HepG2 (cell line): ENCODE measurements around the gene CDR2L. TPM values are rescaled to one million over a fixed set of nuclear protein-coding genes. Genes with fewer than 3 reads are reported as not detected.
A peak's percentile ranks its signal among the peaks of the same experiment; 100 is the strongest.

ENCODE experiments used
- HOXA9 ChIP-seq: sonication (generic); formaldehyde crosslinking; IDR thresholded peaks from 2 replicates; pipeline ENCODE4 v1.8.1; 2022; ENCODE audit warnings: missing genetic modification reagents, mild to moderate bottlenecking, moderate library complexity, borderline replicate concordance
- NR1H2 ChIP-seq: sonication (generic); formaldehyde crosslinking; IDR thresholded peaks from 2 replicates; pipeline ENCODE4 v1.8.1; 2022; ENCODE audit warnings: low read depth, missing genetic modification reagents, borderline replicate concordance
- THAP11 ChIP-seq: IDR thresholded peaks from 2 replicates; pipeline ENCODE4 v1.6.1; 2016; ENCODE audit warnings: missing biosample characterization, missing genetic modification reagents
- ZNF20 ChIP-seq: sonication (generic); formaldehyde crosslinking; IDR thresholded peaks from 2 replicates; pipeline ENCODE4 v1.4.0; 2020; ENCODE audit warnings: mild to moderate bottlenecking, moderate library complexity, missing genetic modification reagents
- ZNF34 ChIP-seq: sonication (generic); formaldehyde crosslinking; IDR thresholded peaks from 2 replicates; pipeline ENCODE4 v1.4.0; 2020; ENCODE audit warnings: mild to moderate bottlenecking, missing genetic modification reagents, borderline replicate concordance
- ZNF382 ChIP-seq: sonication (generic); formaldehyde crosslinking; IDR thresholded peaks from 2 replicates; pipeline ENCODE4 v1.5.0; 2020; ENCODE audit warnings: missing genetic modification reagents, mild to moderate bottlenecking, borderline replicate concordance
- ZNF383 ChIP-seq: sonication (generic); formaldehyde crosslinking; IDR thresholded peaks from 2 replicates; pipeline ENCODE4 v1.4.0; 2020; ENCODE audit warnings: missing genetic modification reagents, mild to moderate bottlenecking, borderline replicate concordance
- ZNF549 ChIP-seq: sonication (generic); formaldehyde crosslinking; IDR thresholded peaks from 2 replicates; pipeline ENCODE4 v1.5.0; 2020; ENCODE audit warnings: missing genetic modification reagents
- ZNF749 ChIP-seq: sonication (generic); formaldehyde crosslinking; IDR thresholded peaks from 2 replicates; pipeline ENCODE4 v1.8.0; 2022; ENCODE audit warnings: mild to moderate bottlenecking, missing genetic modification reagents, moderate library complexity, borderline replicate concordance
- ZNF773 ChIP-seq: sonication (generic); formaldehyde crosslinking; IDR thresholded peaks from 2 replicates; pipeline ENCODE4 v1.4.0; 2020; ENCODE audit warnings: missing genetic modification reagents, borderline replicate concordance
- polyA plus RNA-seq, 8 experiments: library from polyadenylated mRNA; depleted of rRNA in 3 of 8; stranded (reverse) in 7 of 8; unstranded in 1 of 8; fragments of >200 nt; fragmentation: Illumina TruSeq in 4 of 8; extraction: Trizol in 4 of 8; gene quantifications; 2 replicates each; pipeline versions ENCODE4 v1.2.1 to v1.2.3, GENCODE V29; 2011 to 2016; ENCODE audit warnings: low read depth in 4 of 8, missing spikeins in 1 of 8, mixed read lengths in 1 of 8; ENCODE audit not compliant: insufficient read depth in 1 of 8
- total RNA-seq, 5 experiments: library from RNA; depleted of rRNA; stranded (reverse); fragments of >200 nt; fragmentation: Illumina TruSeq; extraction: Trizol; gene quantifications; 2 replicates each; pipeline ENCODE4 v1.2.3, GENCODE V29; 2016; ENCODE audit warnings: low read depth in 1 of 5
- TF ChIP-seq, protein P1 (sequence below): sonication (generic); formaldehyde crosslinking; IDR thresholded peaks from 2 replicates; pipeline ENCODE4 v1.8.1; 2022; ENCODE audit warnings: low read depth, mild to moderate bottlenecking, missing genetic modification reagents
- TF ChIP-seq, protein P2 (sequence below): sonication (generic); formaldehyde crosslinking; IDR thresholded peaks from 2 replicates; pipeline ENCODE4 v1.4.0; 2020; ENCODE audit warnings: missing genetic modification reagents
- TF ChIP-seq, protein P3 (sequence below): sonication (generic); formaldehyde crosslinking; IDR thresholded peaks from 2 replicates; pipeline ENCODE4 v1.5.0; 2020; ENCODE audit warnings: missing genetic modification reagents
- TF ChIP-seq, protein P4 (sequence below): sonication (generic); formaldehyde crosslinking; IDR thresholded peaks from 2 replicates; pipeline ENCODE4 v1.8.0; 2023; ENCODE audit warnings: mild to moderate bottlenecking, missing genetic modification reagents
- TF ChIP-seq, protein P5 (sequence below): IDR thresholded peaks from 2 replicates; pipeline ENCODE4 v1.6.1; 2016; ENCODE audit warnings: missing biosample characterization, missing genetic modification reagents, low read depth

The CDR2L gene
- total and polyA plus RNA-seq, 2 of the 13 experiments (the other 11 are each of a cell fraction or from before 2014, with no cell fraction given) = 1.9 to 2.1 TPM

DNA sequence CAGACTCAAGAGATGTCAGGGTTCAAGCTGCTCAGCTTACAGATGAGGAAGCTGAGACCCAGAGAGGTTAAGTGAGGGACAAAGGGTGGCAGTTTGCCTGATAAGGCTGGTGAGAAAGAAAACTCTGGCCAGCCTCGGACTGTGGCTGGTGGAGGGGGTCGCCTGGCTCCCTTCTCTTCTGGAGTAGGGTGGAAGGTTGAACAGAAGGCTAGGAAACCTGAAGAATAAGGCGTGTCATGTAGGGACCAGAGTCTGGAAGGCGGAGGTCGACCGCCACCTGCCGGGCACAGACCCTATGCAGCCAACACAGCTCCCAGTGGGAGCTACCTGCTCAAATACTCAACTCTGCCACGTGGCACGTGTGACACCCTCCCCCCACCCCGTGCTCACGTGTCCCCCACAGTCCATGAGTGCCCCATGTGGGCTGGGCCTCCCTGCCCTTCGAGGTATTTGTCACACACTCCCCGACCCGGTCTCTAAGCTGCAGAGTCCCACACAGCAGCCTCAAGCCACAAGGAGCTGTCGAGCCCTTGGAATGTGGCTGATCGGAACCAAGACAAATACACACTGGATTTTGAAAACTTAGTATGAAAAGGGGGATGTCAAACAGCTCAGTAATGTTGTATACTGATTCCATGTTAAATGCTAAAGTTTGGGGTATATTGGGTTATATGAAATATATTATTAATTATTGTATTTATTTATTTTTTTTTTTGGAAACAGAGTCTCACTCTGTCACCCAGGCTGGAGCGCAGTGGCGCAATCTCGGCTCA lies 26.7 kb upstream of the CDR2L start (continued):
- TF ChIP-seq THAP11 (peak; percentile 71), NR1H2 (CRISPR knock-in tag) (no peak), ZNF549 (CRISPR knock-in tag) (no peak), HOXA9 (CRISPR knock-in tag) (peak; percentile 84), ZNF383 (no peak), ZNF34 (no peak), ZNF773 (CRISPR knock-in tag) (peak; percentile 72; the same call in 1 of the 2 replicates), ZNF749 (CRISPR knock-in tag) (0 out of 2 replicates have a peak, but pooled peaks have one; percentile 57), ZNF382 (CRISPR knock-in tag) (no peak), ZNF20 (CRISPR knock-in tag) (no peak)
- TF ChIP-seq, protein P1, sequence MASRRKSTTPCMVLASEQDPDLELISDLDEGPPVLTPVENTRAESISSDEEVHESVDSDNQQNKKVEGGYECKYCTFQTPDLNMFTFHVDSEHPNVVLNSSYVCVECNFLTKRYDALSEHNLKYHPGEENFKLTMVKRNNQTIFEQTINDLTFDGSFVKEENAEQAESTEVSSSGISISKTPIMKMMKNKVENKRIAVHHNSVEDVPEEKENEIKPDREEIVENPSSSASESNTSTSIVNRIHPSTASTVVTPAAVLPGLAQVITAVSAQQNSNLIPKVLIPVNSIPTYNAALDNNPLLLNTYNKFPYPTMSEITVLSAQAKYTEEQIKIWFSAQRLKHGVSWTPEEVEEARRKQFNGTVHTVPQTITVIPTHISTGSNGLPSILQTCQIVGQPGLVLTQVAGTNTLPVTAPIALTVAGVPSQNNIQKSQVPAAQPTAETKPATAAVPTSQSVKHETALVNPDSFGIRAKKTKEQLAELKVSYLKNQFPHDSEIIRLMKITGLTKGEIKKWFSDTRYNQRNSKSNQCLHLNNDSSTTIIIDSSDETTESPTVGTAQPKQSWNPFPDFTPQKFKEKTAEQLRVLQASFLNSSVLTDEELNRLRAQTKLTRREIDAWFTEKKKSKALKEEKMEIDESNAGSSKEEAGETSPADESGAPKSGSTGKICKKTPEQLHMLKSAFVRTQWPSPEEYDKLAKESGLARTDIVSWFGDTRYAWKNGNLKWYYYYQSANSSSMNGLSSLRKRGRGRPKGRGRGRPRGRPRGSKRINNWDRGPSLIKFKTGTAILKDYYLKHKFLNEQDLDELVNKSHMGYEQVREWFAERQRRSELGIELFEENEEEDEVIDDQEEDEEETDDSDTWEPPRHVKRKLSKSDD = 0 out of 2 replicates have a peak, but pooled peaks have one; percentile 17
- TF ChIP-seq, protein P2, sequence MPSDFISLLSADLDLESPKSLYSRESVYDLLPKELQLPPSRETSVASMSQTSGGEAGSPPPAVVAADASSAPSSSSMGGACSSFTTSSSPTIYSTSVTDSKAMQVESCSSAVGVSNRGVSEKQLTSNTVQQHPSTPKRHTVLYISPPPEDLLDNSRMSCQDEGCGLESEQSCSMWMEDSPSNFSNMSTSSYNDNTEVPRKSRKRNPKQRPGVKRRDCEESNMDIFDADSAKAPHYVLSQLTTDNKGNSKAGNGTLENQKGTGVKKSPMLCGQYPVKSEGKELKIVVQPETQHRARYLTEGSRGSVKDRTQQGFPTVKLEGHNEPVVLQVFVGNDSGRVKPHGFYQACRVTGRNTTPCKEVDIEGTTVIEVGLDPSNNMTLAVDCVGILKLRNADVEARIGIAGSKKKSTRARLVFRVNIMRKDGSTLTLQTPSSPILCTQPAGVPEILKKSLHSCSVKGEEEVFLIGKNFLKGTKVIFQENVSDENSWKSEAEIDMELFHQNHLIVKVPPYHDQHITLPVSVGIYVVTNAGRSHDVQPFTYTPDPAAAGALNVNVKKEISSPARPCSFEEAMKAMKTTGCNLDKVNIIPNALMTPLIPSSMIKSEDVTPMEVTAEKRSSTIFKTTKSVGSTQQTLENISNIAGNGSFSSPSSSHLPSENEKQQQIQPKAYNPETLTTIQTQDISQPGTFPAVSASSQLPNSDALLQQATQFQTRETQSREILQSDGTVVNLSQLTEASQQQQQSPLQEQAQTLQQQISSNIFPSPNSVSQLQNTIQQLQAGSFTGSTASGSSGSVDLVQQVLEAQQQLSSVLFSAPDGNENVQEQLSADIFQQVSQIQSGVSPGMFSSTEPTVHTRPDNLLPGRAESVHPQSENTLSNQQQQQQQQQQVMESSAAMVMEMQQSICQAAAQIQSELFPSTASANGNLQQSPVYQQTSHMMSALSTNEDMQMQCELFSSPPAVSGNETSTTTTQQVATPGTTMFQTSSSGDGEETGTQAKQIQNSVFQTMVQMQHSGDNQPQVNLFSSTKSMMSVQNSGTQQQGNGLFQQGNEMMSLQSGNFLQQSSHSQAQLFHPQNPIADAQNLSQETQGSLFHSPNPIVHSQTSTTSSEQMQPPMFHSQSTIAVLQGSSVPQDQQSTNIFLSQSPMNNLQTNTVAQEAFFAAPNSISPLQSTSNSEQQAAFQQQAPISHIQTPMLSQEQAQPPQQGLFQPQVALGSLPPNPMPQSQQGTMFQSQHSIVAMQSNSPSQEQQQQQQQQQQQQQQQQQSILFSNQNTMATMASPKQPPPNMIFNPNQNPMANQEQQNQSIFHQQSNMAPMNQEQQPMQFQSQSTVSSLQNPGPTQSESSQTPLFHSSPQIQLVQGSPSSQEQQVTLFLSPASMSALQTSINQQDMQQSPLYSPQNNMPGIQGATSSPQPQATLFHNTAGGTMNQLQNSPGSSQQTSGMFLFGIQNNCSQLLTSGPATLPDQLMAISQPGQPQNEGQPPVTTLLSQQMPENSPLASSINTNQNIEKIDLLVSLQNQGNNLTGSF (CRISPR knock-in tag) = 0 out of 2 replicates have a peak, but pooled peaks have one; percentile 59
- TF ChIP-seq, protein P3, sequence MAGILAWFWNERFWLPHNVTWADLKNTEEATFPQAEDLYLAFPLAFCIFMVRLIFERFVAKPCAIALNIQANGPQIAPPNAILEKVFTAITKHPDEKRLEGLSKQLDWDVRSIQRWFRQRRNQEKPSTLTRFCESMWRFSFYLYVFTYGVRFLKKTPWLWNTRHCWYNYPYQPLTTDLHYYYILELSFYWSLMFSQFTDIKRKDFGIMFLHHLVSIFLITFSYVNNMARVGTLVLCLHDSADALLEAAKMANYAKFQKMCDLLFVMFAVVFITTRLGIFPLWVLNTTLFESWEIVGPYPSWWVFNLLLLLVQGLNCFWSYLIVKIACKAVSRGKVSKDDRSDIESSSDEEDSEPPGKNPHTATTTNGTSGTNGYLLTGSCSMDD (CRISPR knock-in tag) = no peak
- TF ChIP-seq, protein P4, sequence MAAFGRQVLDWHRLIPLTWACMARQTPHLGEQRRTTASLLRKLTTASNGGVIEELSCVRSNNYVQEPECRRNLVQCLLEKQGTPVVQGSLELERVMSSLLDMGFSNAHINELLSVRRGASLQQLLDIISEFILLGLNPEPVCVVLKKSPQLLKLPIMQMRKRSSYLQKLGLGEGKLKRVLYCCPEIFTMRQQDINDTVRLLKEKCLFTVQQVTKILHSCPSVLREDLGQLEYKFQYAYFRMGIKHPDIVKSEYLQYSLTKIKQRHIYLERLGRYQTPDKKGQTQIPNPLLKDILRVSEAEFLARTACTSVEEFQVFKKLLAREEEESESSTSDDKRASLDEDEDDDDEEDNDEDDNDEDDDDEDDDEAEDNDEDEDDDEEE (CRISPR knock-in tag) = no peak
- TF ChIP-seq, protein P5, sequence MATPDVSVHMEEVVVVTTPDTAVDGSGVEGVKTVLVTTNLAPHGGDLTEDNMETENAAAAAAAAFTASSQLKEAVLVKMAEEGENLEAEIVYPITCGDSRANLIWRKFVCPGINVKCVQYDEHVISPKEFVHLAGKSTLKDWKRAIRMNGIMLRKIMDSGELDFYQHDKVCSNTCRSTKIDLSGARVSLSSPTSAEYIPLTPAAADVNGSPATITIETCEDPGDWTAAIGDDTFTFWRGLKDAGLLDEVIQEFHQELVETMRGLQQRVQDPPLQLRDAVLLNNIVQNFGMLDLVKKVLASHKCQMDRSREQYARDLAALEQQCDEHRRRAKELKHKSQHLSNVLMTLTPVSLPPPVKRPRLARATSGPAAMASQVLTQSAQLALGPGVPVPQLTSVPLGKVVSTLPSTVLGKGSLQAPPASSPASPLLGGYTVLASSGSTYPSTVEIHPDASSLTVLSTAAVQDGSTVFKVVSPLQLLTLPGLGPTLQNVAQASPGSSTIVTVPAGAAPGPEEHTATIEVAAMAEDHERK (CRISPR knock-in tag) = no peak
